NCI-H2196 (cell line): ENCODE data around the gene GAMT.
"Not testable (repeated sequence)": the region's sequence is repeated elsewhere in the genome, so short reads cannot be mapped to it uniquely, and the experiment has no call there.

Experiments
- DNase-seq: peaks from one replicate; lab custom pipeline; 2025; ENCODE audit not compliant: unreplicated experiment; lab: John Stamatoyannopoulos, UW

Gene GAMT

GRCh38 chr19:1401138-1401888, at the start of gene GAMT:
GAMT (minus strand) TSS chr19:1401542; CDS start chr19:1401476, 66 bp downstream.
- no peak for DNase-seq

GRCh38 chr19:1449467-1450442, 48.4 kb upstream of the GAMT start, which contains the start of gene APC2:
APC2 (plus strand) TSS chr19:1450121; CDS start chr19:1453002, 2,881 bp downstream.
- DNase-seq = peak; percentile 73

- DNase-seq = no peak
These were observed 46.6 kb upstream of the GAMT start for GRCh38 chr19:1447944-1448343.

- DNase-seq = no peak
These were observed 46.2 kb upstream of the GAMT start for GRCh38 chr19:1447504-1447903.

- no peak for DNase-seq
These were observed 45.6 kb upstream of the GAMT start for GRCh38 chr19:1446713-1447481.

- peak; percentile 84 for DNase-seq
These were observed 44.8 kb upstream of the GAMT start for GRCh38 chr19:1445932-1446712.

GRCh38 chr19:1445185-1445931, 44.0 kb upstream of the GAMT start:
- DNase-seq = peak; percentile 82

GRCh38 chr19:1441677-1442438, 40.5 kb upstream of the GAMT start:
- DNase-seq = no peak

- DNase-seq = no peak
These were observed 39.7 kb upstream of the GAMT start for GRCh38 chr19:1441022-1441426.

GRCh38 chr19:1440418-1440801, 39.1 kb upstream of the GAMT start:
- DNase-seq = no peak

- not testable (repeated sequence) for DNase-seq
These were observed 38.4 kb upstream of the GAMT start for GRCh38 chr19:1439525-1440417.

- no peak for DNase-seq
These were observed 37.6 kb upstream of the GAMT start for GRCh38 chr19:1438933-1439354.

- peak; percentile 97 for DNase-seq
These were observed 36.9 kb upstream of the GAMT start, which contains the start of gene RPS15 for GRCh38 chr19:1438035-1438932. RPS15 (plus strand) TSS chr19:1438396; CDS start chr19:1438426, 30 bp downstream.

GRCh38 chr19:1437609-1438008, 36.3 kb upstream of the GAMT start:
- DNase-seq = no peak

GRCh38 chr19:1435378-1435989, 34.1 kb upstream of the GAMT start:
- DNase-seq = no peak

- DNase-seq = no peak
These were observed 33.3 kb upstream of the GAMT start for GRCh38 chr19:1434577-1435060.
